K562 (cell line): ENCODE data around the gene TCEAL5. TPM values are rescaled to one million over a fixed set of nuclear protein-coding genes. Genes with fewer than 3 reads are reported as not detected.
"Not testable (repeated sequence)": the region's sequence is repeated elsewhere in the genome, so short reads cannot be mapped to it uniquely, and the experiment has no call there.

Source experiments
- ATAC-seq: fragments of 200-7000 bp; cut with Tn5 transposase; 3 replicates; pipeline ENCODE4 v1.9.1; 2020; ENCODE audit warnings: moderate library complexity
- BruUV-seq: library from RNA; stranded (reverse); fragments of 400-500 nt; replicated peaks from 2 replicates; lab custom pipeline; 2021; lab: Mats Ljungman, UMichigan
- CTCF ChIA-PET: fragments of 300-600 bp; formaldehyde crosslinking; extraction: SDS; loops from one replicate; lab custom pipeline; 2021; ENCODE audit warnings: low intra/inter-chr PET ratio; lab: Yijun Ruan, JAX
- POLR2A ChIA-PET: fragments of 300-600, 350-650 bp; sonication (Branson Sonifier 250); formaldehyde crosslinking; extraction: SDS; loops from one replicate; lab custom pipeline; 2021; ENCODE audit warnings: antibody characterized with exemption, inconsistent platforms; lab: Yijun Ruan, JAX
- DNase-seq, 4 experiments: peaks; one replicate each; pipeline versions ENCODE4 v3.0.0 to v3.0.0-alpha.2; 2011 to 2018; ENCODE audit warnings: low spot score in 3 of 4, mixed read lengths in 3 of 4; ENCODE audit errors: extremely low read depth in 1 of 4
- FAIRE-seq: peaks from 2 replicates; lab custom pipeline; 2011; peaks lifted over from hg19 to GRCh38; lab: Jason Lieb, UNC
- H2AFZ ChIP-seq: 2 replicates; pipeline ENCODE4 v1.6.0; 2011; ENCODE audit warnings: low read depth, low read length, control low read depth, inconsistent platforms
- H3K27ac ChIP-seq: fragments of 200-600 bp; 3 replicates; pipeline ENCODE4 v1.8.0; 2011; ENCODE audit warnings: low read depth, mild to moderate bottlenecking, control low read depth, inconsistent platforms, low read length, moderate library complexity, mixed read lengths; ENCODE audit errors: extremely low read depth
- H3K27me3 ChIP-seq, 2 experiments: fragments of 300-600 bp in 1 of 2; 2 replicates in 1 of 2; 3 replicates in 1 of 2; pipeline versions ENCODE4 v1.6.0 to v1.8.0; 2011; ENCODE audit warnings: inconsistent platforms in 2 of 2, low read length in 2 of 2, mild to moderate bottlenecking in 1 of 2, mixed read lengths in 1 of 2, moderate library complexity in 1 of 2; ENCODE audit not compliant: control insufficient read depth in 2 of 2, insufficient read depth in 2 of 2
- H3K36me3 ChIP-seq: fragments of 300-600 bp; 3 replicates; pipeline ENCODE4 v1.8.0; 2011; ENCODE audit warnings: mild to moderate bottlenecking, low read length, inconsistent platforms; ENCODE audit not compliant: control insufficient read depth, insufficient read depth
- H3K4me1 ChIP-seq, 2 experiments: fragments of 200-600 bp in 1 of 2; replicated peaks in 1 of 2; 2 replicates in 1 of 2; 3 replicates in 1 of 2; pipeline versions ENCODE4 v1.5.1 to v1.8.0; 2011; ENCODE audit warnings: inconsistent platforms in 2 of 2, low read length in 2 of 2, mild to moderate bottlenecking in 1 of 2, mixed read lengths in 1 of 2, moderate library complexity in 1 of 2; ENCODE audit not compliant: control insufficient read depth in 2 of 2, insufficient read depth in 2 of 2
- H3K4me2 ChIP-seq: 2 replicates; pipeline ENCODE4 v1.6.1; 2011; ENCODE audit warnings: low read length, control low read depth, inconsistent platforms, mixed read lengths; ENCODE audit not compliant: insufficient read depth
- H3K4me3 ChIP-seq: fragments of 200-600 bp; sonication (generic), shearing (Covaris generic); 2 replicates; pipeline ENCODE4 v1.5.1; 2016; ENCODE audit warnings: control low read depth, inconsistent platforms
- H3K79me2 ChIP-seq: fragments of 200-600 bp; 3 replicates; pipeline ENCODE4 v1.8.0; 2011; ENCODE audit warnings: low read length, inconsistent platforms; ENCODE audit not compliant: control insufficient read depth, insufficient read depth
- H3K9ac ChIP-seq, 2 experiments: 2 replicates each; pipeline versions ENCODE4 v1.6.0 to v1.6.1; 2011; ENCODE audit warnings: low read depth in 2 of 2, low read length in 2 of 2, control low read depth in 1 of 2, inconsistent platforms in 1 of 2, mild to moderate bottlenecking in 1 of 2, mixed read lengths in 1 of 2; ENCODE audit not compliant: insufficient read depth in 1 of 2
- H3K9me1 ChIP-seq: one replicate; pipeline ENCODE4 v1.6.0; 2011; ENCODE audit warnings: inconsistent platforms, mild to moderate bottlenecking, low read length, moderate library complexity; ENCODE audit not compliant: control insufficient read depth, insufficient read depth
- H3K9me3 ChIP-seq: replicated peaks from 2 replicates; pipeline ENCODE4 v1.5.1; 2011; ENCODE audit warnings: low read depth, low read length, inconsistent platforms; ENCODE audit not compliant: control insufficient read depth, insufficient read depth
- H4K20me1 ChIP-seq: replicated peaks from 2 replicates; pipeline ENCODE4 v1.6.1; 2011; ENCODE audit warnings: low read length, inconsistent platforms, mixed read lengths; ENCODE audit not compliant: control insufficient read depth, insufficient read depth
- ARID1B ChIP-seq: fragments of 450-650 bp; IDR thresholded peaks from 2 replicates; pipeline ENCODE4 v1.6.1; 2016; ENCODE audit warnings: antibody characterized with exemption, mild to moderate bottlenecking, inconsistent platforms
- BACH1 ChIP-seq: fragments of 200-800 bp; sonication (Bioruptor generic); IDR thresholded peaks from 2 replicates; pipeline ENCODE4 v1.6.1; 2016; ENCODE audit warnings: missing genetic modification characterization, missing compliant biosample characterization
- C11orf30 ChIP-seq: fragments of 450-650 bp; IDR thresholded peaks from 2 replicates; pipeline ENCODE4 v1.6.1; 2016; ENCODE audit warnings: low read depth, mild to moderate bottlenecking
- CBFA2T3 ChIP-seq: fragments of 450-650 bp; IDR thresholded peaks from 2 replicates; pipeline ENCODE4 v1.6.1; 2017
- MAFF ChIP-seq: IDR thresholded peaks from 2 replicates; pipeline ENCODE4 v1.6.1; 2012; ENCODE audit warnings: low read length, improper control_type of control experiment
- MAFG ChIP-seq: fragments of 450-650 bp; conservative IDR thresholded peaks from 2 replicates; pipeline ENCODE4 v1.6.1; 2016; ENCODE audit warnings: missing genetic modification characterization, missing compliant biosample characterization
- NCOA2 ChIP-seq, 2 experiments: fragments of 450-650 bp; IDR thresholded peaks; 2 replicates each; pipeline ENCODE4 v1.6.1; 2018; ENCODE audit warnings: mild to moderate bottlenecking in 2 of 2, moderate library complexity in 1 of 2; ENCODE audit not compliant: partially characterized antibody in 2 of 2
- NFE2 ChIP-seq: IDR thresholded peaks from 2 replicates; pipeline ENCODE4 v1.6.1; 2014; ENCODE audit warnings: antibody characterized with exemption, low read depth
- NFE2L1 ChIP-seq: fragments of 450-650 bp; IDR thresholded peaks from 2 replicates; pipeline ENCODE4 v1.6.1; 2016; ENCODE audit warnings: missing genetic modification characterization, low read depth, mild to moderate bottlenecking, missing compliant biosample characterization, moderate library complexity, borderline replicate concordance
- ZNF316 ChIP-seq: fragments of 450-650 bp; IDR thresholded peaks from 2 replicates; pipeline ENCODE4 v1.6.1; 2016
- WGBS: fragments of 100-300 bp; shearing (Covaris generic); methylation state at CpG from one replicate; pipeline ENCODE4 v1.1.6; 2016; ENCODE audit warnings: low coverage, mixed read lengths; ENCODE audit not compliant: insufficient coverage; ENCODE audit errors: missing lambda C conversion rate; 5-methylcytosine and 5-hydroxymethylcytosine counted together
- in situ Hi-C: fragments of 300-500 bp; cut with MboI; formaldehyde crosslinking; loops from 4 replicates; pipeline ENCODE4 v1.15.0; 2018; ENCODE audit warnings: inconsistent platforms, mixed read lengths
- intact Hi-C: fragments of 100-400 bp; cut with micrococcal nuclease; formaldehyde crosslinking; loops from 2 replicates; pipeline ENCODE4 v1.14.2; 2022
- polyA plus RNA-seq, 8 experiments: library from polyadenylated mRNA; depleted of rRNA in 4 of 8; stranded (reverse) in 5 of 8; unstranded in 3 of 8; fragments of >200 nt; fragmentation: Nextera tagmentation in 2 of 8; fragmentation: Illumina TruSeq in 1 of 8; extraction: Ambion mirVana in 2 of 8; extraction: Trizol in 1 of 8; gene quantifications; 2 replicates each; pipeline versions ENCODE4 v1.2.1 to v1.2.3, GENCODE V29; 2011 to 2014; ENCODE audit warnings: inconsistent platforms in 1 of 8, missing spikeins in 1 of 8
- total RNA-seq, 7 experiments: library from RNA; depleted of rRNA in 6 of 7; stranded (reverse); fragments of >200 nt in 6 of 7; fragmentation: Illumina TruSeq in 2 of 7; extraction: Trizol in 2 of 7; gene quantifications; 2 replicates each; pipeline versions ENCODE4 v1.2.1 to v1.2.3, GENCODE V29; 2011 to 2021; ENCODE audit warnings: low replicate concordance in 1 of 7

TCEAL5 gene
- total and polyA plus RNA-seq, 9 of the 15 experiments (the other 6 are each of a cell fraction or from before 2014, with no cell fraction given): 0.10 to 0.18 TPM; not detected in 7

DNA sequence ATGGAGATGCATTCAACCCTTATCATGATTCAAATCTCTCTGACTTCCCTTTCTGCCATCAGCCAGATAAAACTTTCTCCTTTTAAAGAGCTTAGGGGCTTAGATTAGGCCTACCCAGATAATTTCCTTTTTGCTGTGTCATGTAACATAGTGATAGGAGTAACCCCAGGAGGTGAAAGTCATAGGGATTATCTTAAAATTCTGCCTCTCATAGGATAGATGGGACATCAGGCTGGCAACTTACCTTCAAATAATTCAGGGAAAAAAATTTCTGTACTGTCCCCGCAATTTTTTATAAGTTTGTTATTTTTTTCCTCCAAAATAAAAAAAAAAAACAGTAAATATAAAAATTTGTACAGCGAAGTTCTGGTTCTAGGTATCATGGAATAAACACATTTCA lies 40.9 kb downstream of the TCEAL5 start:
- FAIRE-seq, in situ Hi-C loops, H3K4me2 ChIP-seq, CTCF ChIA-PET, H3K27me3 ChIP-seq, H3K4me3 ChIP-seq, H4K20me1 ChIP-seq, H3K36me3 ChIP-seq, POLR2A ChIA-PET, H3K9me1 ChIP-seq, BruUV-seq, intact Hi-C loops, H3K79me2 ChIP-seq, H3K9me3 ChIP-seq: not testable (repeated sequence)
- H2AFZ ChIP-seq: peak overlapping the region; percentile 26
- H3K4me1 ChIP-seq: peaks cover 9 to 46% of the 10 kb centered on the region in 2 experiments
- ATAC-seq (peak; percentile 78), DNase-seq (peak in 1 of 4 experiments; percentile 59)
- TF ChIP-seq C11orf30: peak; percentile 66
- TF ChIP-seq MAFG (tag): peak; percentile 83
- peak; percentile 63 for TF ChIP-seq ZNF316
- TF ChIP-seq MAFF: peak; percentile 20; the same call in 1 of the 2 replicates
- TF ChIP-seq ARID1B: 0 out of 2 replicates have a peak, but pooled peaks have one; percentile 33
- 0 out of 2 replicates have a peak, but pooled peaks have one; percentile 48 for TF ChIP-seq BACH1 (tag)
- TF ChIP-seq CBFA2T3: peak; percentile 39; the same call in 1 of the 2 replicates
- TF ChIP-seq NFE2: peak; percentile 76
- peak; percentile 65; the same call in 1 of the 2 replicates for TF ChIP-seq NFE2L1
- TF ChIP-seq NCOA2 (IDR thresholded peaks at IDR 0.05; ENCODE audit: partially characterized antibody in 2 of 2): peak in 1 of 2 experiments; percentile 95
- H3K27ac ChIP-seq: peak overlapping the region; percentile 59
- peak overlapping the region in 1 of 2 experiments; percentile 20; a peak in 1 of 4 replicates for H3K9ac ChIP-seq
- 4% methylated on average over 2 of the region's 2 CpGs for WGBS
